Coronary artery (tissue), 2 donors: ENCODE results near the gene LRRC34.

Experiments used
- DNase-seq: peaks from one replicate; pipeline ENCODE4 v3.0.0-alpha.2; 2017; ENCODE audit warnings: low spot score
- H3K27ac ChIP-seq, 2 donors: fragments of 200-600 bp; sonication (generic); one replicate each; pipeline ENCODE4 v1.5.1; 2016 to 2019
- H3K4me3 ChIP-seq: fragments of 200-600 bp; sonication (generic); 2 replicates; pipeline ENCODE4 v1.5.1; 2016; ENCODE audit warnings: mild to moderate bottlenecking, moderate library complexity
- TF ChIP-seq, protein P1 (sequence below): fragments of 200-600 bp; sonication (generic); IDR thresholded peaks from one replicate; pipeline ENCODE4 v1.5.1; 2019; ENCODE audit warnings: antibody characterized with exemption

The LRRC34 gene

DNA sequence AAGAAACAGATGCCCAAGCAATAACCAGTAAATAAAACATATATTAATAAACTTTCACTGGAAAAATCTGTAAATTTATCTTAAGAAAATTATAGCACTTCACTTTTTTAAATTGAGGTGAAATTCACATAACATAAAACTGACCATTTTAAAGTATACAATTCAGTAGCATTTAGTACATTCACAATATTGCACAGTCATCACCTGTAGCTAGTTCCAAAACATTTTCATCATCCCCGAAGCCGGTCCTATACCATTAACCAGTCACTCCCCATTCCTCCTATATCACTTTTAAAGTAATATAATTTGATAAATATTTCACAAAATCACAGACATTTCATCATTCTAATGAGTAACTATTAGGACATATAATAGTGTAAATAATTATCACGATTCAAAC, 8.0 kb downstream of the LRRC34 start:
- Histone ChIP-seq H3K27ac (no peak overlapping the region), H3K4me3 (no peak overlapping the region)
- no peak for DNase-seq
- TF ChIP-seq, protein P1, sequence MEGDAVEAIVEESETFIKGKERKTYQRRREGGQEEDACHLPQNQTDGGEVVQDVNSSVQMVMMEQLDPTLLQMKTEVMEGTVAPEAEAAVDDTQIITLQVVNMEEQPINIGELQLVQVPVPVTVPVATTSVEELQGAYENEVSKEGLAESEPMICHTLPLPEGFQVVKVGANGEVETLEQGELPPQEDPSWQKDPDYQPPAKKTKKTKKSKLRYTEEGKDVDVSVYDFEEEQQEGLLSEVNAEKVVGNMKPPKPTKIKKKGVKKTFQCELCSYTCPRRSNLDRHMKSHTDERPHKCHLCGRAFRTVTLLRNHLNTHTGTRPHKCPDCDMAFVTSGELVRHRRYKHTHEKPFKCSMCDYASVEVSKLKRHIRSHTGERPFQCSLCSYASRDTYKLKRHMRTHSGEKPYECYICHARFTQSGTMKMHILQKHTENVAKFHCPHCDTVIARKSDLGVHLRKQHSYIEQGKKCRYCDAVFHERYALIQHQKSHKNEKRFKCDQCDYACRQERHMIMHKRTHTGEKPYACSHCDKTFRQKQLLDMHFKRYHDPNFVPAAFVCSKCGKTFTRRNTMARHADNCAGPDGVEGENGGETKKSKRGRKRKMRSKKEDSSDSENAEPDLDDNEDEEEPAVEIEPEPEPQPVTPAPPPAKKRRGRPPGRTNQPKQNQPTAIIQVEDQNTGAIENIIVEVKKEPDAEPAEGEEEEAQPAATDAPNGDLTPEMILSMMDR: no peak

DNA sequence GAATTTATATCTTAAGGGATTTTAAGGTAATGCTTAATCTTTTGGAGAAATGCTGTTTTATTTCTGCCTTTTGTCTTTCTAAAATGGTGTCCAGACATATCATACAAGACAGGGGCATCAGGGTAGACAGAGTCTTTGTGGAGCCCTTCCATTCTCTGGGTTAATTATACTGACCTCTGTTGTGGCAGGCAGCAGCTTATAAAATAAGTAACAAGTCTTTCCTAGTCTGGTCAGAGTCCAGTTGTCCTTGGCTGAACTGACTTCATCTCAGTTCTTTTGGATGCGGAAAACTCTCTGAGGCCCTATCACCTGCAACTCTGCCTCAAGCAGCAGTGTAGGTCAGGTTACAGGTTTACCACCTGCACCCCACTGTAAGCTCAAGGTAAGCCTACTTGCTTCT, 20.3 kb downstream of the LRRC34 start:
- Histone ChIP-seq H3K27ac (no peak overlapping the region), H3K4me3 (no peak overlapping the region)
- no peak for DNase-seq
- TF ChIP-seq, protein P1: no peak

DNA sequence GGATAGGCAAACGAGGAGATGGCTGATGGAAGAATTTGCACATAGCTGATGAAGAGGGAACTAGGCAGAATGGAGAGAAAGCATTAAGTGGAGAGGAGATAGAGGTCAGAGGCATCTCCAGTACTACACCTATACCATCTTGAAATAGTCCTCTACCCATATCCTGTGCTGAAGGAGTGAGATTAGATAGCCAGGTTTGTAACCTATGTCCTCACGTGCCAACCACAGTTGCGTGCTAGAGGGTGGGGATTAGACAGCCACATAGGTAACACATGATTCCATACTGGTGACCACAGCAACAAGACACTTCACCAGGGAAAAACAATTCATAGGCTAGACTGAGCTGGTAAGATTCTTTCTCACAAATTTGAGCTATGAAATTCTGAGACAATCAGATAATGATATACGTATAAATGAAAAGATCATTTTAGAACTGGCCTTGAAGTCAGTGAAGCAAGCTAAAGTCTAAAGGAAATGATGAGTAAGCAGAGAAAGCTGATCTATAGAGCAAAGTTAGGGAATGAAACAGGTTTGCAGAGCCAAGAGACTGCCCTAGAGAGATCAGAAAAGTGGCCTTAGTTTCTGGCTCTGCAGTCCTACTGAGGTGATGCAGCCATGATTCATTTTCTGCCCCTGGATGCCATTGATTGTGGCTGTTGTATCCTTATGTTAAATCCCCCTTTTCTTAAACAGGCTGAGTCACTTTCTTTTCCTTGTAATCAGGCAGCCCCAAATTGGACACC, 21.8 kb downstream of the LRRC34 start:
- DNase-seq: no peak
- Histone ChIP-seq H3K27ac (no peak overlapping the region), H3K4me3 (no peak overlapping the region)
- TF ChIP-seq, protein P1: no peak

DNA sequence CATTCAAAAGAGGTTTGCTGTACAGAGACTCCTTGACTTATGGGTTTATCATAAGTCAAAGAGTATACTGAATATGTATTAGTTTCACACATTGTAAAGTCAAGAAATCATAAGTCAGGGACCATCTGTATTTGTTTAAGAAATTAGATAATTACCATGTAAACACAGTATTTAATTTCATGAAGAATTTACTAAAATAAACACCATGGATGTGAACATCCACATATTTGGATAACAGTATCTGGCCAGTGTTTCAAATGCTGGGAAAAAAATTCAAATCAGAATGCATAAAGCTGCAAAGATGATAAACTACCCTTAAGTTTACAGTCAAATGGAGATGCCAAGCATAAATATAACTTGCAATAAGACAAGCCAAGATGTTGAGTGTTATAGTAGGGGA, 22.5 kb downstream of the LRRC34 start:
- no peak for DNase-seq
- Histone ChIP-seq H3K4me3 (no peak overlapping the region), H3K27ac (no peak overlapping the region)
- TF ChIP-seq, protein P1: no peak

DNA sequence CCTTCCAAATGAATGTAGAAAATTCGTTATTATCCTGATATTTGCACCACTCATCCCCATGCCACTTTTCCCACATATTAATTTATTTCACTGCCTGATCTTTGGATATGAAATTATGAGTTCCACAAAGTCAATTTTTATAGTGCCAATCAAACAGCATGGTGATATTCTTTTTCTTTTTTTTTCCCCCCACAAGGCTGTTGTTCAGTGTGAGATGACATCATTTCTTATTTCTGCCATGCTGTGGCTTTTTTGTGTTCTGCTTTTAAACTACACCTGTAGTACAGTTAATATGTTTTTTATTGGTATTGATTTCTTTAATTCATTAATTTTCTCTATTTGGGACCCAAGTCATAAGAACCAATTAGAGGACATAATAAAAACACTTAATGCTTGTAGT, 24.9 kb downstream of the LRRC34 start:
- TF ChIP-seq, protein P1: no peak
- Histone ChIP-seq H3K27ac (no peak overlapping the region), H3K4me3 (no peak overlapping the region)
- DNase-seq: no peak

DNA sequence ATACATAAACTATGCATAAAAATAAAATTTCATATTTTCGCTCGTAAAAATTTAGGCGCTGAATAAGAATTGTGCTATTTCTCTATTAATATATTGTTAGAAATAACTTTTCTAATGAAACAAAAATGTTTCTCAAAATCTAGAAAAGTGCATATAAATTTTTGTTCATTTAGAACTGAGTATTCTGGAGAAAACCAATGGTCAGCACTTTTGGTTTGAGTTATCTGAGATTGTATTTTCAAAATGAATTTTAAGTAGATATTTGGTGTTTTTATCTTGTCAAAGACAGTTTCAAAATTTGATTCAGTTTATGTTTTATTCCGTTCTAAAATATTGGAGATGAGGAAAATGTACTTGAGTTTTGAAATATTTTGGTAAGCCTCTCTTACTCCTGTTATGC, 25.6 kb downstream of the LRRC34 start:
- TF ChIP-seq, protein P1: no peak
- H3K4me3 ChIP-seq: no peak overlapping the region
- no peak overlapping the region for H3K27ac ChIP-seq
- no peak for DNase-seq

DNA sequence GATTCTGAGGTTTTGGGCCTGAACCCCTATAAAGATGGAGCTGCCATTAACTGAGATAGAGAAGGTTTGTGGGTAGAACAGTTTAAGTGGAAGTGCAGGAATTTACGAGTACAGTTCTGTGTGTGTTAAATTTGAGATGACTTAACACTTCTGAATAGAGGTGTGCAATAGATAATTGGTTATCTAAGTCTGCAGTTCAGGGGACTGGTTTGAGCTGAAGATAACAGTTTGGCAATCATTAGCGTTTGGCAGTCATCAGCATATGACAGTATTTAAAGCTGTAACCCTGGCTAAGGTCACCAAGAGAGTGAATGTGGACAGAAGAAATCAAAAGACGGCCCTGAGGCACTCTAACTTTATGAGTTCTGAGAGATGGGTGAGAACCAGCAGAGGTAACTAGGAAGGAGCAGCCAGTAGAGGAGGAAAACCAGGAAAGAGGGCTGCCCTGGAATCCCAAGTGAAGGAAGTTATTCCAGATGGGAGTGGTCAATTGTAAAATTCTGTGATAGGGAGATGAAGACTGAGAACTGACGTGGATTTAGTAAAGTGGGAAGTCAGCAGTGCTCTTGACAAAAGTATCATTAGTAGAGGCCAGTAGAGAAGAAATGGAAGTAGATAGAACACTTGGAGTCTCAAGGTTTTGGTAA, 31.4 kb downstream of the LRRC34 start:
- Histone ChIP-seq H3K27ac (no peak overlapping the region), H3K4me3 (no peak overlapping the region)
- DNase-seq: no peak
- TF ChIP-seq, protein P1: no peak
